GM19468 (cell line): ENCODE data around the gene VPS18.

ENCODE experiments used
- ATAC-seq: cut with Tn5 transposase; IDR thresholded peaks from one replicate; pipeline ENCODE4 v1.9.1; 2021; ENCODE audit warnings: mild to moderate bottlenecking, moderate library complexity, moderate number of reproducible peaks; ENCODE audit not compliant: unreplicated experiment; ENCODE audit errors: extremely low read depth

VPS18 gene

DNA sequence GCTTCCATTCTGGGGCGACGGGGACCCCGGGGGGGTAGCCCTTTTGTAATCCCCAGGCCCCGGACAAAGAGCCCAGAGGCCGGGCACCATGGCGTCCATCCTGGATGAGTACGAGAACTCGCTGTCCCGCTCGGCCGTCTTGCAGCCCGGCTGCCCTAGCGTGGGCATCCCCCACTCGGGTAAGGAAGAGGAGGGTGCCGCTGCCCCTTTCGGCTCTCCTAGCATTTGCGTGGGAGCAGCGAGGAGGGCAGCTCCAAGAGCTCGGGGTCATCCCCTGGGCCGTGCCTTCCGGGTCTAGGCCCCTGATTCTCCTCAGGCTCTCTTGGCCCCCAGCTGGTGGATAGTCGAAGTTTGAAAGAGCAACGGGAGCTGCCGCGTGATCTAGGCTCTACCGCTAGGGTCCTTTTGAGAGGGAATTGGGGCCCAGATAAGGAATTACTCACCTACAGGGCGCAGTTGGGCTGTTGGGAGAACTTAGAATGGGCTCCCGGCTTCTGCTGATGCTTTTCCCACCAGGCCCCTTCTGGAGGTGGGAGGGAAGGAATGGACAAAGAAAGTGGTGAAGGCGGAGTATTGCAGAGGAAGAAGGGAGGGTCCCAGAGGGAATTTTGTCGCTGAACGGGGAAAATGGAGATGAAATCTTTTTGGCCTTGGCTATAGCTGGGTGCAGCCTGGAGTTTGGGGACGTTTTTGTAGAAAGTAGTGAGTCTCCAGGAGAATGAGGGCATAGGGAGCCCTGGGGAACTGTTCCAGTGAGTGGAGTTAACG lies 615 bp downstream of the VPS18 start:
- no peak for ATAC-seq

DNA sequence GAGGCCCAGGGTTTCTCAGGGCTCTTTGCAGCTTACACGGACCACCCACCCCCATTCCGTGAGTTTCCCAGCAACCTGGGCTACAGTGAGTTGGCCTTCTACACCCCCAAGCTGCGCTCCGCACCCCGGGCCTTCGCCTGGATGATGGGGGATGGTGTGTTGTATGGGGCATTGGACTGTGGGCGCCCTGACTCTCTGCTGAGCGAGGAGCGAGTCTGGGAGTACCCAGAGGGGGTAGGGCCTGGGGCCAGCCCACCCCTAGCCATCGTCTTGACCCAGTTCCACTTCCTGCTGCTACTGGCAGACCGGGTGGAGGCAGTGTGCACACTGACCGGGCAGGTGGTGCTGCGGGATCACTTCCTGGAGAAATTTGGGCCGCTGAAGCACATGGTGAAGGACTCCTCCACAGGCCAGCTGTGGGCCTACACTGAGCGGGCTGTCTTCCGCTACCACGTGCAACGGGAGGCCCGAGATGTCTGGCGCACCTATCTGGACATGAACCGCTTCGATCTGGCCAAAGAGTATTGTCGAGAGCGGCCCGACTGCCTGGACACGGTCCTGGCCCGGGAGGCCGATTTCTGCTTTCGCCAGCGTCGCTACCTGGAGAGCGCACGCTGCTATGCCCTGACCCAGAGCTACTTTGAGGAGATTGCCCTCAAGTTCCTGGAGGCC lies 5.4 kb downstream of the VPS18 start:
- ATAC-seq: no peak

DNA sequence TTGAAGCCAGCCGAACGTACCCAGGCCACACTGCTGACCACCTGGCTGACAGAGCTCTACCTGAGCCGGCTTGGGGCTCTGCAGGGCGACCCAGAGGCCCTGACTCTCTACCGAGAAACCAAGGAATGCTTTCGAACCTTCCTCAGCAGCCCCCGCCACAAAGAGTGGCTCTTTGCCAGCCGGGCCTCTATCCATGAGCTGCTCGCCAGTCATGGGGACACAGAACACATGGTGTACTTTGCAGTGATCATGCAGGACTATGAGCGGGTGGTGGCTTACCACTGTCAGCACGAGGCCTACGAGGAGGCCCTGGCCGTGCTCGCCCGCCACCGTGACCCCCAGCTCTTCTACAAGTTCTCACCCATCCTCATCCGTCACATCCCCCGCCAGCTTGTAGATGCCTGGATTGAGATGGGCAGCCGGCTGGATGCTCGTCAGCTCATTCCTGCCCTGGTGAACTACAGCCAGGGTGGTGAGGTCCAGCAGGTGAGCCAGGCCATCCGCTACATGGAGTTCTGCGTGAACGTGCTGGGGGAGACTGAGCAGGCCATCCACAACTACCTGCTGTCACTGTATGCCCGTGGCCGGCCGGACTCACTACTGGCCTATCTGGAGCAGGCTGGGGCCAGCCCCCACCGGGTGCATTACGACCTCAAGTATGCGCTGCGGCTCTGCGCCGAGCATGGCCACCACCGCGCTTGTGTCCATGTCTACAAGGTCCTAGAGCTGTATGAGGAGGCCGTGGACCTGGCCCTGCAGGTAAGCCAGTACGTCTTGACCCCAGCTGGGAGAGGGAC lies 6.2 kb downstream of the VPS18 start:
- ATAC-seq: no peak

DNA sequence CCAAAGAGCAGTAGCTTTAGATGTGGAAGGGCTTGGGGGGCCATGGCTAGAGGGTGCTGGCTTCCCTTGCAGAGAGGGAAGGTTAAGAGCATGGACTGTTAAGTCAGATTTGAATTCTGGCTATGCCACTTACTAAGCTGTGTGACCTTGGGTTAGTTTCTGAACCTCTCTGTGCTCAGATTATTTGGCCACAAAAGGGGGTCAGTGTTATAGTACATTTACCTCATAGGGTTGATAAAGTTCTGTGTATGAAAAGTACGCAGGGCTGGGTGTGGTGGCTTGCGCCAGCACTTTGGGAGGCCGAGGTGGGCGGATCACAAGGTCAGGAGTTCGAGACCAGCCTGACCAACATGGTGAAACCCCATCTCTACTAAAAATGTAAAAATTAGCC lies 6.8 kb downstream of the VPS18 start:
- no peak for ATAC-seq

DNA sequence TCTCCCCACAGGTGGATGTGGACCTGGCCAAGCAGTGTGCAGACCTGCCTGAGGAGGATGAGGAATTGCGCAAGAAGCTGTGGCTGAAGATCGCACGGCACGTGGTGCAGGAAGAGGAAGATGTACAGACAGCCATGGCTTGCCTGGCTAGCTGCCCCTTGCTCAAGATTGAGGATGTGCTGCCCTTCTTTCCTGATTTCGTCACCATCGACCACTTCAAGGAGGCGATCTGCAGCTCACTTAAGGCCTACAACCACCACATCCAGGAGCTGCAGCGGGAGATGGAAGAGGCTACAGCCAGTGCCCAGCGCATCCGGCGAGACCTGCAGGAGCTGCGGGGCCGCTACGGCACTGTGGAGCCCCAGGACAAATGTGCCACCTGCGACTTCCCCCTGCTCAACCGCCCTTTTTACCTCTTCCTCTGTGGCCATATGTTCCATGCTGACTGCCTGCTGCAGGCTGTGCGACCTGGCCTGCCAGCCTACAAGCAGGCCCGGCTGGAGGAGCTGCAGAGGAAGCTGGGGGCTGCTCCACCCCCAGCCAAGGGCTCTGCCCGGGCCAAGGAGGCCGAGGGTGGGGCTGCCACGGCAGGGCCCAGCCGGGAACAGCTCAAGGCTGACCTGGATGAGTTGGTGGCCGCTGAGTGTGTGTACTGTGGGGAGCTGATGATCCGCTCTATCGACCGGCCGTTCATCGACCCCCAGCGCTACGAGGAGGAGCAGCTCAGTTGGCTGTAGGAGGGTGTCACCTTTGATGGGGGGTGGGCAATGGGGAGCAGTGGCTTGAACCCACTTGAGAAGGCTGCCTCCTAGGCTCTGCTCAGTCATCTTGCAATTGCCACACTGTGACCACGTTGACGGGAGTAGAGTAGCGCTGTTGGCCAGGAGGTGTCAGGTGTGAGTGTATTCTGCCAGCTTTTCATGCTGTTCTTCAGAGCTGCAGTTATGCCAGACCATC lies 8.6 kb downstream of the VPS18 start:
- no peak for ATAC-seq

DNA sequence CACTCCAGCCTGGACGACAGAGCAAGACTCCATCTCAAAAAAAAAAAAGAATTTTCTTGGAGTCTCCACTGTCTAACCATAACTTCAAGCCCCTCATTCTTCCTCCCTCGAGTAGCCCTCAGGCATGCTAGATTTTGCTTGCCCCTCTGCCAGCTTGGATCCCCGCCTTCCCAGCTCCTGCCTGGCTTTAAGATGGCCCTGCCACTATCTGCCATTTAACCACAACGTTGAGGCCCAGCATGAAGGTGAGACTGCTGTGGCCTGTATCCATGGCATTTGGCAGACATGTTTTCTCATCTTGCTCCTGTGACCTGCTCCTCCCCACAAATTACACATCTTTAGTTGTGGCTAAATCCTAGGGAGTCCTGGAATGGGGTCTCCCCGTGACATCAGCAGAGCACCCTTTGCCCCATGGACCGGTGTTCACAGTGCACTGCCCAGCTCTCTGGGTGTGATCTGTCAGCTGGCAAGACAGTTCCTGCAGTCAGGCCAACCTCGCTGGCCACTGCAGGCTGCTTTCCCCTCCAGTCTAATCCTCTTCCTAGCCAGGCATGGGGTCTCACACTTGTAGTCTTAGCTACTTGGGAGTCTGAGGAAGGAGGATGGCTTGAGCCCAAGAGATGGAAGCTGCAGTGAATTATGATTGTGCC lies 10.4 kb downstream of the VPS18 start:
- ATAC-seq: no peak

DNA sequence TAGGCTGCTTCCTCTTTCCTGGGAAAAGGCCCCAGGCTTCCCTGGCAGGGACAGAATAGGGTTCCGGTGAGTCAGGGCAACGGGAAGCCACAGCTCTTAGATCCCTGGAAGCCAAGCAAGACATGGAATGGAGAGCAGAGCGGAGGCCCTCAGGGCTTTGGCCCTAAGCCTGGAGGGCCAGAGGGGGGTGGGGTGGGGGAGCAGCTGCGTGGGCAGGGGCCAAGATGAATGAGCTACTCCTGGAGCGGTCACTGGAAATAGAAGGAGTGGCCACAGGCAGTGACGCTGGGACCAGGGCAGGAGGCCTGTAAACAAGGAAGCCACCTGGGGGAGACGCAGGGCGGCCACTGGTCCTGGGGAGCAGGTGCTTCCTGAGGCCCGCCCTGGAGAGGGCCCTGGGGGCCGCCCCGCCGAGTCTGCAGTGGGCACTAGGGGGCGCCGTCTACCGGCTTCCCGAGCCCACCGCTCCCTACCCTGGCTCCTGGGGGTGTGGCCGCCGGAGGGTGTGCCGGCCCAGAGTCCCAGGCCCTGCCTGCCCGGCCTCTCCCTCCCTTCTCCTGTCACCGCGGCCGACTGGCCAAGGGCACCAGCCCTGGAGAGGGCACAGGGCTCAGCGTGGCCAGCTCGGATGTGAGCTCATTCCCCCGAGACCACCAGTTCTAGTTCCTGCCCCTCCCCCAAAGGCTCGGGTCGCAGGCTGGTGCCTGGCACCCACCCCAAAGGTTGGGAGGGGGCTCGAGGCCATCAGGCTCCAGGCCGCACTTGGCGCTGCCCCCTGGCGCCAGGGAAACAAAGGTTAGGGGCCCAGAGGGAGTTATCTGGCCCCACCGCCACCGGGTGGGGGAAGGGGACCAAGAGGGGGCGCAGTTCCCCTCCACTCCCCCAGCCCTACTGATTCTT lies 12.1 kb downstream of the VPS18 start:
- ATAC-seq: peak; percentile 33

DNA sequence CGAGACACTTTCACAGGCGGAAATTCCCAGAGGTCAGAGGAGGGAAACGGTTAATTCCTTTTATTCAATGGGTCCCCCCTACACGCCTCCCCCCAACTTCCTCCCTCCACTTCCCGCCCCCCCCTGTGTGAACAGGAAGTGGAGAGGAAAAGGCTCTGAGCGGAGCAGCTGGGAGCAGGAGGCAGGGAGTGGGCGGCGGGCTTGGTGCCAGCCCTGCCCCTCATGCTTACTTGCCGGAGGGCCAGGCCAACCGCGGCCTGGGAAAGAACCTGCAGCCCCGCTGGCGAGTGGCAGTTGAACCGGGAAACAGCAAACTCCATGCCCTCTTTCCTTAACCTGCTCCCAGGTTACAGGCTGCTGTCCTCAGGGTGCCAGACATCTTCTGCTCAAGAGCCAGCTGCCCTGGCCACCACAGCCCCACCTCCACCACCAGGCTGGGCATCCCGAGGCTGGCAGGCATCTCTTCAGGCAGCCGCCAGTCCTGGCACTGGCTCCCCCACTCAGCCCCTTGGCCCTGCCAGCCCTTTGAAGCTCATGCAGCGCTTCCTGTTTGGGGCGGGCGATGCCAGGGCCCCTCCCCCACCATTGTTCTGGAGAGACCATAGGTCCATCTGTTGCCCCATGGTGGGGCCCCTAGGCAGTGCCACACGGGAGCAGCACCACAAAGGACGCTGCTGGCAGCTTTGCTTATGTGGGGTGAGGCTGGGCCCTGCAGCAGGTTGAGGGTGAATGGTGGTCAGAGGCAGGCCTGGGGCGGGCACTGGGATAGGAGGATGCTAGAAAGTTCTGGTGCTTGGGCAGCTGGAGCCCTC lies 12.9 kb downstream of the VPS18 start:
- no peak for ATAC-seq

DNA sequence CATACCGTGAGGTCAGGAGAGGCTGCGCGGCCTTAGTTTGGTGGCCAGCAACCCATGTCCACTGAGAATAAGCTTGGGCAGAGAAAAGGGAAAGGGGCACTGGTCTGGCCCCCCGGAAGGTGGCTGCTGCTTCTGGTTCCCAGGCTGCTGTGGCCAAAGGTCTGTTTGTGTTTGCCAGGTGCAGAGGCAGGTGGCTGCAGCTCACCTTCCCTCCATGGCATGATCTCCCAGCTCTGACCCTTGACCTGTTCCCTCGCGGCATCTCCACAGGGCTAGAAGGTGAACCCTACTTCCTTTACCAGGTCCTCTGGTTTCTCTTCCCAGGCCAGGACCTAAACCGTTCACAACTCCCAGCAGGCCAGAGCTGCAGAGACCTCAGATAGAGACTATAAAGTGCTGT lies 13.8 kb downstream of the VPS18 start:
- no peak for ATAC-seq

DNA sequence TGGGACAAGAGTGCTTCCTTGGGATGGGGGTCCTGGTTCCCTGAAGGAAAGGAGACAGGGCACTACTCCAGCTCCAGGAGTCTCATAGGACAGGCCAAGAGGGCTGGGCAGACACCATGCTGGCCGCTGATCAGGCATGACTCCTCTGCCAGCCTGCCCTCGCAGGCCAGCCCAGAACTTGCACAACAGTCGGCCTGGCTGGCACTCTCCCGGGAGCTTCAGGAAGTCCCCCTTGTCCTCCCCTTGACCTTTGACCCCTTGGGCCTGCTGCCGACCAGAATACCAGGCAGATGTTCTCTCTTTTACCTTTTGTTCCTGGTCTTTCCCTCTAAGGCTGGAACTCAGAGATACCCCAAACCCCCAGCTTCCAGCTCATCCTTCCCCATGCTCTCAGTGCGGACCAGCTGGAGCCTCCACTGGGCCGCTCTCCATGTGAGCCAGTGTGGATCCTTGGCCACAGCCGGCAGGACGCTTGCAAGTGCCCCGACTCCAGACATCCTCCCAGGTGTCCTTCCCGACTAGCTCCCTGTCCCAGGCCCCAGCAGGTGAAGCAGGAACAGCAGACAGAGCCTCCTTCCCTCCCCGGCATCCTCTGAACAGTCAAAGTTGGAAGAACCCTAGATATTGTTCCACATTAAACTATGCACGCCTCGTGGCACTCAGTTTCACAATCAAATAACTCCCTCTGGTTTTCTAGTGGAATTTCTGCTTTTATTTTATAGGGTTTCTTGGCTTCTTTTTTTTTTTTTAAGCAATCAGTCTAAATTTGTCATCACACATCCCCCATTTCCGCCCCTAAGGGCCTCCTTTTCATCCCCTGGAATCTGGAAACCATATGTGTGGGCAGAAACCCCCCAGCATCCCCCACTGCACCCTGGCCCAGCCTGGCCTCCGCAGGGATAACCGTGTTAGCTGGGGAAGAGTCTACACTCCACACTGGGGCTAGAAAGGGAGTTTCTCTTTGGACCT lies 15.7 kb downstream of the VPS18 start:
- ATAC-seq: no peak

DNA sequence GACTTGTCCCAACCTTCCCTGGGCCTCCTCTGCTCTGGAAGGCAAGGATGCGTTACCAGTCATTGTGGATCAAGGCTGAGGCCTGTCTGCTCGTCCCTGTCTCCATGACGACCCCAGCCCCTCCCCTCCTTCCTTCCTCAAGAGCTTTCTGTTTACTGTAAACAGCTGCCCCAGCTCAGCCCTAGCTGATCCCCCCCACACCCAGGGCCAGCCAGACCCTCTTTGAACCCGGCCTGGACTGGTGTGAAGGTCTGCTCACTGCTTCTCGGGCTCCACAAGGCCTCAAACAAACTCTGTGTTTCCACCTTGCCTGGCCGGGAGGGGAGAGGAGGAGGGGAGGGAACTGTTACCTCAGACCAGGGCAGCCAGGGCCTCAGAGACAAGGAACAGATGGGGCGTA lies 16.9 kb downstream of the VPS18 start:
- no peak for ATAC-seq

DNA sequence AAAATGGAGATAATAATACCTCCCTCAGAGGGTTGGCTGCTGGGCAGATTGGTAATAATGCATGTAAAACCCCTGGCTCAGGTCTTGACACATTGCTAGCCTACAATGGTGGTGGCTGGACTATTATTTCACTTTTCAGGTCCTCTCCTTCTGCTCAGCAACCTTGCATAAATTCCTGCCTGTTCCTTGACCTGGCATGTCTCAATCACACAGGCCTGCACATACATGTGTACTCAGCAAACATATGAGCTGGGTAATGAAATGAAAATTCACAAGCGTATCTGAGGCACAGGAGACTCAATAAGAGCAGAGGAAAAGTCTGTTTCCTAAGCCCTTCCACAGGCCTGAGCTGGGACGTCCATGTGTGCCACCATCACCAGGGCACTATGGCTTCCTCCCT lies 17.4 kb downstream of the VPS18 start:
- ATAC-seq: no peak

DNA sequence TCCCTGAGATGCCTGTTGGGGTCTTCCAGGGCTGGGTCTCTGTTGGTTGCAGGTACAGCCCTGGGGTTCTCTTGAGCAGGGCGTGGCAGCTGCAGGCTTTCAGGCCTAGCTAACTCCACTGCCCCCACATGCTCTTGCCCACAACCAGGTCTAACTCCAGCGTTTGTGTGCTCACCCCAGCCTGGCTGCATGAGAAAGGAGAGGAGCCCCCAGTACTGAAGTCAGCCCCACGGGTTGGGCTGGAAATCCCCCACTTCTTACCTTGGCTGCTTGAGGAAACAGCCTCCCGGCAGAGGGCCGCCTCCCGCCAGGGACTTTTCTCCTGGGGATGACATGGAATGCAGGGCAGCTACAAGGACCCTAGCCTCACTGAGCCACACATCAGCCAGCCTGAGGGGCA lies 18.2 kb downstream of the VPS18 start:
- no peak for ATAC-seq

DNA sequence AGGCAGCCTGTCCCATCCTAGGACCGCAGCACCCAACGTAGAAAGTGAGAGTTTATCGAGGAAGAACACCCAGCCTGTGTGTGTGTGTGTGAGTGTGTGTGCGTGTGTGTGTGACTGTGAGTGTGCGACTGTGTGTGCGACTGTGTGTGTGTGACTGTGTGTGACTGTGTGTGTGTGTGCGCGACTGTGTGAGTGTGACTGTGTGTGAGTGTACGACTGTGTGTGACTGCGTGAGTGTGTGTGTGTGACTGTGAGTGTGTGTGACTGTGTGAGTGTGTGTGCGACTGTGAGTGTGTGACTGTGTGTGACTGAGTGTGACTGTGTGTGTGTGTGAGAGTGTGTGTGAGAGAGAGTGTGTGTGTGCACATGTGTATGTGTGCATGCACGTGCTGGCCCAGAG lies 19.8 kb downstream of the VPS18 start:
- ATAC-seq: no peak

DNA sequence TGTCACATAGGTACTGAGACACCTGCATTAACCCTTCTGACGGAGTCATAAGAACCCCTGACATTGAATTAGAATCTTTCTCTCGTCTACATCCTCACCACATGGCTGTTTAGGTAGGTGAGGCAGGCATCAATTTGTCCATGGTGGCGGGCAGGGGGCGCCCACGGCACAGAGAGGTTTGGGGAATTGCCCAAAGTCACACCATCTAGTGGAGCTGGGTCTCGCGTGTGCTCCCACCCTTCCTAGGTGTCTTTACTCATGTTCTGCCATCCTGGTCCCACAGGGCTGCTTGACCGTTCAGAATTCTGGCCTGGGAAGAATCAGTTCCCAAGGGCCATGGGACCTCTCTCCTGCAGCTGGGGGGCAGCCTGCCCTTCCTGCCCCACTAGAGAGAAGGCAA lies 20.2 kb downstream of the VPS18 start:
- no peak for ATAC-seq

DNA sequence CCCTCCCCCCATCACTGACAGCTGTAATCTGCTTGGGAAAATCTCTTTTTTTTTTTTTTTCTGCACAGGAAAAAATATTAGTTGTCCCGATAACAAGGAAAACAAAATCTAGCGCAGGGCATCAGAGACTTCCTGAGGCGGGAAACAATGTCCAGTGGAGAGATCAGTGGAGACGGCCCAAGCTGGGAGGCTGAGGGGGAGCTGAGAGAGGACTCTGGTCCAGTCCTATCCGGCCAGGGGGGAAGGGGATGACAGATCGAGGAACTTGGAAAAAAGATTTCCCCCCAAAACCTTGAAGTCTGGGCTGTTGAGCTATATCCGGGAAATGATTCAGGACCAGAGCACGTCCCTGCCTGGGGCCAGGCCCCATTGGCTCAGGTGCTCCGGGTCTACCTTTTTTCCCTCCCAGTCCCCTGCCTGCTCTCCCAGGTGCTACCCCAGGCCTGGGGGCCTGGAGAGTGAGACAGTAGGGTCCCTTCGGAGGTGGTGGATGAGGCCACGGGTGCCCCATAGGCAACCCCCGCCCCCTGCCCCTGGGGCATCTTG lies 20.9 kb downstream of the VPS18 start:
- no peak for ATAC-seq
